GM19193 (cell line): Measurements from ENCODE around the gene RSAD1.

Experiments used
- POLR2A ChIP-seq: IDR thresholded peaks from 4 replicates; pipeline ENCODE4 v1.6.1; 2011; ENCODE audit not compliant: insufficient read depth, insufficient read length; ENCODE audit errors: extremely low read depth

The RSAD1 gene

GRCh38 chr17:50447870-50448595, 30.6 kb upstream of the RSAD1 start:
- no peak for TF ChIP-seq POLR2A

GRCh38 chr17:50448643-50449042, 30.0 kb upstream of the RSAD1 start:
- no peak for TF ChIP-seq POLR2A

- no peak for TF ChIP-seq POLR2A
Observed at GRCh38 chr17:50451943-50452629, 26.6 kb upstream of the RSAD1 start.

- no peak for TF ChIP-seq POLR2A
Observed at GRCh38 chr17:50452630-50453300, 25.9 kb upstream of the RSAD1 start.

- TF ChIP-seq POLR2A: no peak
Observed at GRCh38 chr17:50453901-50454300, 24.8 kb upstream of the RSAD1 start.

GRCh38 chr17:50457621-50458020, 21.0 kb upstream of the RSAD1 start:
- no peak for TF ChIP-seq POLR2A

GRCh38 chr17:50458270-50458669, 20.4 kb upstream of the RSAD1 start:
- no peak for TF ChIP-seq POLR2A

GRCh38 chr17:50458701-50459676, 19.7 kb upstream of the RSAD1 start:
- TF ChIP-seq POLR2A: no peak

GRCh38 chr17:50459756-50460155, 18.9 kb upstream of the RSAD1 start:
- no peak for TF ChIP-seq POLR2A

- TF ChIP-seq POLR2A: no peak
Observed at GRCh38 chr17:50460831-50461526, 17.7 kb upstream of the RSAD1 start.

- no peak for TF ChIP-seq POLR2A
Observed at GRCh38 chr17:50461550-50462132, 17.0 kb upstream of the RSAD1 start.

- TF ChIP-seq POLR2A: no peak
Observed at GRCh38 chr17:50462446-50462845, 16.2 kb upstream of the RSAD1 start.

GRCh38 chr17:50464121-50464520, 14.5 kb upstream of the RSAD1 start:
- TF ChIP-seq POLR2A: no peak

- TF ChIP-seq POLR2A: no peak
Observed at GRCh38 chr17:50464736-50465135, 13.9 kb upstream of the RSAD1 start.
